GM23338 (cell line): ENCODE data around the gene KEAP1. TPM values are rescaled to one million over a fixed set of nuclear protein-coding genes. Genes with fewer than 3 reads are reported as not detected.

Source experiments
- ATAC-seq: fragments of 200-7000 bp; cut with Tn5 transposase; 3 replicates; pipeline ENCODE4 v1.9.1; 2020
- DNase-seq: peaks from one replicate; pipeline ENCODE4 v3.0.0-alpha.2; 2015; ENCODE audit warnings: low spot score
- H2AFZ ChIP-seq: fragments of 200-600 bp; sonication (generic); 2 replicates; pipeline ENCODE4 v1.8.0; 2016; ENCODE audit warnings: antibody characterized with exemption, mild to moderate bottlenecking, moderate library complexity
- H3F3A ChIP-seq: fragments of 200-600 bp; sonication (generic); replicated peaks from 2 replicates; pipeline ENCODE4 v1.8.0; 2017; ENCODE audit warnings: antibody characterized with exemption, mixed run types, low read depth
- H3K27ac ChIP-seq: fragments of 200-600 bp; sonication (generic); 2 replicates; pipeline ENCODE4 v1.6.1; 2016; ENCODE audit warnings: low read depth
- H3K27me3 ChIP-seq: fragments of 200-600 bp; sonication (generic); 2 replicates; pipeline ENCODE4 v1.8.0; 2016; ENCODE audit warnings: mild to moderate bottlenecking, mixed run types, moderate library complexity; ENCODE audit not compliant: insufficient read depth
- H3K36me3 ChIP-seq: fragments of 200-600 bp; sonication (generic); 2 replicates; pipeline ENCODE4 v1.8.0; 2016; ENCODE audit warnings: mild to moderate bottlenecking; ENCODE audit not compliant: insufficient read depth
- H3K4me1 ChIP-seq: fragments of 200-600 bp; sonication (generic); 2 replicates; pipeline ENCODE4 v1.8.0; 2016; ENCODE audit warnings: mild to moderate bottlenecking, moderate library complexity; ENCODE audit not compliant: insufficient read depth
- H3K4me2 ChIP-seq: fragments of 200-600 bp; sonication (generic); 2 replicates; pipeline ENCODE4 v1.7.1; 2017; ENCODE audit warnings: mixed run types
- H3K4me3 ChIP-seq: fragments of 200-600 bp; sonication (generic); 2 replicates; pipeline ENCODE4 v1.6.1; 2016; ENCODE audit warnings: mixed run types
- H3K79me2 ChIP-seq: fragments of 200-600 bp; sonication (generic); replicated peaks from 2 replicates; pipeline ENCODE4 v1.8.0; 2017; ENCODE audit warnings: mild to moderate bottlenecking; ENCODE audit not compliant: insufficient read depth
- H3K9me2 ChIP-seq: fragments of 200-600 bp; sonication (generic); 2 replicates; pipeline ENCODE4 v1.8.0; 2017; ENCODE audit not compliant: insufficient read depth
- H4K20me1 ChIP-seq: fragments of 200-600 bp; sonication (generic); replicated peaks from 2 replicates; pipeline ENCODE4 v1.8.0; 2017; ENCODE audit warnings: mild to moderate bottlenecking; ENCODE audit not compliant: insufficient read depth
- H3K27ac Mint-ChIP-seq: 2 replicates; pipeline ENCODE4 v1.8.0; 2020; ENCODE audit warnings: inconsistent platforms, mild to moderate bottlenecking, moderate library complexity, mixed read lengths
- H3K27me3 Mint-ChIP-seq: 3 replicates; pipeline ENCODE4 v1.8.0; 2022; ENCODE audit warnings: low read depth, mild to moderate bottlenecking, moderate library complexity, mixed read lengths, inconsistent platforms; ENCODE audit not compliant: insufficient read depth, poor library complexity
- H3K36me3 Mint-ChIP-seq: 3 replicates; pipeline ENCODE4 v1.8.0; 2021; ENCODE audit warnings: low read depth, mild to moderate bottlenecking, inconsistent platforms, moderate library complexity, mixed read lengths
- H3K4me1 Mint-ChIP-seq: 3 replicates; pipeline ENCODE4 v1.8.0; 2020; ENCODE audit warnings: mild to moderate bottlenecking, inconsistent platforms, mixed read lengths
- H3K4me3 Mint-ChIP-seq: 3 replicates; pipeline ENCODE4 v1.8.0; 2021; ENCODE audit warnings: moderate library complexity, mild to moderate bottlenecking, inconsistent platforms, mixed read lengths
- H3K9me3 Mint-ChIP-seq: 3 replicates; pipeline ENCODE4 v1.8.0; 2020; ENCODE audit warnings: moderate library complexity, mild to moderate bottlenecking, inconsistent platforms, mixed read lengths
- EZH2phosphoT487 ChIP-seq: fragments of 200-600 bp; sonication (generic); IDR thresholded peaks from one replicate; pipeline ENCODE4 v1.8.1; 2018; ENCODE audit warnings: antibody characterized with exemption; ENCODE audit not compliant: unreplicated experiment
- JUNB ChIP-seq: IDR thresholded peaks from one replicate; pipeline ENCODE4 v1.6.1; 2016; ENCODE audit warnings: antibody characterized with exemption; ENCODE audit not compliant: unreplicated experiment
- NANOG ChIP-seq: IDR thresholded peaks from 2 replicates; pipeline ENCODE4 v1.6.1; 2016; ENCODE audit warnings: antibody characterized with exemption, borderline replicate concordance
- POLR2AphosphoS5 ChIP-seq: IDR thresholded peaks from 2 replicates; pipeline ENCODE4 v1.6.1; 2016; ENCODE audit warnings: antibody characterized with exemption, low read depth
- ZNF331 ChIP-seq: fragments of 250-450 bp; sonication (Bioruptor Pico); IDR thresholded peaks from 2 replicates; pipeline ENCODE4 v1.5.0; 2020; ENCODE audit warnings: low read depth, mild to moderate bottlenecking, moderate library complexity
- polyA plus RNA-seq: library from polyadenylated mRNA; unstranded; fragments of >200 nt; fragmentation: Nextera tagmentation; extraction: Ambion mirVana; gene quantifications from 2 replicates; pipeline ENCODE4 v1.2.1, GENCODE V29; 2016
- total RNA-seq: library from RNA; depleted of rRNA; stranded (reverse); fragments of >200 nt; shearing (Covaris generic); gene quantifications from 2 replicates; pipeline ENCODE4 v1.2.3, GENCODE V29; 2014
- TF ChIP-seq, protein P1 (sequence below): IDR thresholded peaks from 2 replicates; pipeline ENCODE4 v1.6.1; 2016; ENCODE audit warnings: antibody characterized with exemption
- TF ChIP-seq, protein P2 (sequence below), 2 experiments: fragments of 200-600 bp in 1 of 2; sonication (generic) in 1 of 2; conservative IDR thresholded peaks; 2 replicates each; pipeline versions ENCODE4 v1.5.1 to v1.6.1; 2016 to 2017; ENCODE audit warnings: antibody characterized with exemption in 2 of 2, low read depth in 2 of 2, mild to moderate bottlenecking in 2 of 2, moderate library complexity in 1 of 2

The KEAP1 gene
- total and polyA plus RNA-seq, 2 experiments from 2014 or later, result 57.8 to 77.5 TPM

DNA sequence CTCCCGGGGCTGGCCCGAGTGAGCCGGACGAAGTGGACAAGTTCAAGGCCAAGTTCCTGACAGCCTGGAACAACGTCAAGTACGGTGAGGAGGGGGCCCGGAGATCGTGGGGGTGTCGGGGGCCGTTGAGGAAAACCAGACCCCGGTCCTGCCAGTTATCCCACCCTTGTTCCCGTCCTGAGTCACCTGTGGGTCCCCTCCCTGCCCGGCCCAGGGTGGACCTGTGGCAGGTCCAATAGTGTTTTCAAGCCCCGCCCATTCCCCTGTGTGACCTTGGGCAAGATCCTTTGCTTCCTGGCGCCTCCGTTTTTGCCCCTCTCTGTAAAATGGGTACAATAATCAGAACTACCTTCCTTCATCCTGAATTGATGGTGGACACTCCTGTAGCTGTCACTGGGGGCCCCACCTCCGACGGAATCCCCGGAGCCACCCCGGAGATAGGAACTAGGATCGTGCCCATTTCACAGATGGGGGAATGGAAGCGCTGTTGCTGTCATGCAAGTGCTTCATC, 41.1 kb upstream of the KEAP1 start (continued):
- no peak for TF ChIP-seq ZNF331 (CRISPR knock-in tag)
- no peak for TF ChIP-seq EZH2phosphoT487
- TF ChIP-seq, protein P1, sequence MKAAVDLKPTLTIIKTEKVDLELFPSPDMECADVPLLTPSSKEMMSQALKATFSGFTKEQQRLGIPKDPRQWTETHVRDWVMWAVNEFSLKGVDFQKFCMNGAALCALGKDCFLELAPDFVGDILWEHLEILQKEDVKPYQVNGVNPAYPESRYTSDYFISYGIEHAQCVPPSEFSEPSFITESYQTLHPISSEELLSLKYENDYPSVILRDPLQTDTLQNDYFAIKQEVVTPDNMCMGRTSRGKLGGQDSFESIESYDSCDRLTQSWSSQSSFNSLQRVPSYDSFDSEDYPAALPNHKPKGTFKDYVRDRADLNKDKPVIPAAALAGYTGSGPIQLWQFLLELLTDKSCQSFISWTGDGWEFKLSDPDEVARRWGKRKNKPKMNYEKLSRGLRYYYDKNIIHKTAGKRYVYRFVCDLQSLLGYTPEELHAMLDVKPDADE, result no peak
- TF ChIP-seq POLR2AphosphoS5, result no peak
- no peak for TF ChIP-seq JUNB
- TF ChIP-seq, protein P2, sequence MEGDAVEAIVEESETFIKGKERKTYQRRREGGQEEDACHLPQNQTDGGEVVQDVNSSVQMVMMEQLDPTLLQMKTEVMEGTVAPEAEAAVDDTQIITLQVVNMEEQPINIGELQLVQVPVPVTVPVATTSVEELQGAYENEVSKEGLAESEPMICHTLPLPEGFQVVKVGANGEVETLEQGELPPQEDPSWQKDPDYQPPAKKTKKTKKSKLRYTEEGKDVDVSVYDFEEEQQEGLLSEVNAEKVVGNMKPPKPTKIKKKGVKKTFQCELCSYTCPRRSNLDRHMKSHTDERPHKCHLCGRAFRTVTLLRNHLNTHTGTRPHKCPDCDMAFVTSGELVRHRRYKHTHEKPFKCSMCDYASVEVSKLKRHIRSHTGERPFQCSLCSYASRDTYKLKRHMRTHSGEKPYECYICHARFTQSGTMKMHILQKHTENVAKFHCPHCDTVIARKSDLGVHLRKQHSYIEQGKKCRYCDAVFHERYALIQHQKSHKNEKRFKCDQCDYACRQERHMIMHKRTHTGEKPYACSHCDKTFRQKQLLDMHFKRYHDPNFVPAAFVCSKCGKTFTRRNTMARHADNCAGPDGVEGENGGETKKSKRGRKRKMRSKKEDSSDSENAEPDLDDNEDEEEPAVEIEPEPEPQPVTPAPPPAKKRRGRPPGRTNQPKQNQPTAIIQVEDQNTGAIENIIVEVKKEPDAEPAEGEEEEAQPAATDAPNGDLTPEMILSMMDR (conservative IDR thresholded peaks at IDR 0.05; ENCODE audit: low read depth in 2 of 2), result no peak
- no peak for TF ChIP-seq NANOG

DNA sequence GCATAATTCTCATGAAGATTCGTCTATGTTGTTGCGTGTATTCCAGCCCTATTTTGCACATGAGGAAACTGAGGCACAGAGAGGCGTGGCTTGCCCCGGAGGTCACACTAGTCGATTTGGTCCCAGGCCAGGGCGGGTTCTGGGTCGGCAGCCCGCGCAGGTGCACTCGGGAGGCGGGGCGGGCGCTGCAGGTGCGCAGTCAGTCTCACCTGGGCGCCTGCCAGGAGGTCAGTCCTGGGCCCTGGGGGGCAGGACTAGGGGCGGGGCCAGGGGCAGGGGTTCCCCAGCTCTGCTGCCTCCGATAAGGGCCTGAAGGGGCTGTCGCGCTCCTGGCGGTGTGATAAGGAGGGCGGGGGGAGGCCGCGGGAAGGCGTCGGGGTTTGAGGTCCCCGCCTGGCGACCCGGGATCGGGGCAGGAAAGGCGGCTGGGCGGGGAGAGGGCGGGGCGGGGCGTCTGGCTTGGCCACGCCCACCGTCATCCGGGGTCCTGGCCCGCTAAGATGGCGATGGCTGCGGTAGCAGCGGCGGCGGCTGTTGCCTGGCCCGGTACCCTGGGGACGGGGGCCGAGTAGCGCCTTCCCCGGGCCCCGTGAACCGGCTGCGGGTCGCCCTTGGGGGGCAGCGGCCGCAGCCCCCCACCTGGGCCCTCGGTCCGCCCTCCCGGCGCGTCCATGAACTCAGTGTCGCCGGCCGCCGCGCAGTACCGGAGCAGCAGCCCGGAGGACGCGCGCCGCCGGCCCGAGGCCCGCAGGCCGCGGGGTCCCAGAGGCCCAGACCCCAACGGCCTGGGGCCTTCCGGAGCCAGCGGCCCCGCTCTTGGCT, 40.5 kb upstream of the KEAP1 start, which contains the start of gene ATG4D:
TSS of gene ATG4D (plus strand) at position 485 of the 822 bp plus-strand sequence. CDS start at position 672, 187 bp downstream.
- Histone ChIP-seq H3K36me3 (no peaks in the 10 kb centered on the region), H3K4me1 (no peaks in the 10 kb centered on the region; the same call in 1 of the 2 replicates), H3K4me3 (peak within 1 kb of the TSS; percentile 85), H3K27ac (no peak within 1 kb of the TSS), H2AFZ (peak within 1 kb of the TSS; percentile 91), H3F3A (0 out of 2 replicates have a peak, but pooled peaks cover 12% of the 10 kb centered on the region), H3K79me2 (peaks cover 17% of the 10 kb centered on the region), H3K4me2 (peak within 1 kb of the TSS; percentile 82), H3K27me3 (no peaks in the 10 kb centered on the region), H3K9me2 (no peaks in the 10 kb centered on the region), H4K20me1 (peaks cover 3% of the 10 kb centered on the region; the same call in 1 of the 2 replicates)
- TF ChIP-seq, protein P1, result no peak
- TF ChIP-seq POLR2AphosphoS5, result peak; percentile 87
- DNase-seq (peak; percentile 93), ATAC-seq (peak; percentile 87)
- Mint-ChIP-seq H3K4me1 (no peaks in the 10 kb centered on the region), H3K9me3 (no peaks in the 10 kb centered on the region), H3K27ac (no peak within 1 kb of the TSS), H3K4me3 (peak within 1 kb of the TSS; percentile 87), H3K36me3 (peaks cover 13% of the 10 kb centered on the region; the same call in 2 of the 3 replicates), H3K27me3 (peaks cover 7% of the 10 kb centered on the region)
